HG02970 (cell line): Measurements from ENCODE around the gene PRR33.
"Not testable (repeated sequence)": the region's sequence is repeated elsewhere in the genome, so short reads cannot be mapped to it uniquely, and the experiment has no call there.

Experiments used
- ATAC-seq: cut with Tn5 transposase; IDR thresholded peaks from one replicate; pipeline ENCODE4 v1.9.1; 2021; ENCODE audit warnings: mild to moderate bottlenecking, moderate library complexity, moderate number of reproducible peaks; ENCODE audit not compliant: unreplicated experiment, low FRiP score

Gene PRR33

DNA sequence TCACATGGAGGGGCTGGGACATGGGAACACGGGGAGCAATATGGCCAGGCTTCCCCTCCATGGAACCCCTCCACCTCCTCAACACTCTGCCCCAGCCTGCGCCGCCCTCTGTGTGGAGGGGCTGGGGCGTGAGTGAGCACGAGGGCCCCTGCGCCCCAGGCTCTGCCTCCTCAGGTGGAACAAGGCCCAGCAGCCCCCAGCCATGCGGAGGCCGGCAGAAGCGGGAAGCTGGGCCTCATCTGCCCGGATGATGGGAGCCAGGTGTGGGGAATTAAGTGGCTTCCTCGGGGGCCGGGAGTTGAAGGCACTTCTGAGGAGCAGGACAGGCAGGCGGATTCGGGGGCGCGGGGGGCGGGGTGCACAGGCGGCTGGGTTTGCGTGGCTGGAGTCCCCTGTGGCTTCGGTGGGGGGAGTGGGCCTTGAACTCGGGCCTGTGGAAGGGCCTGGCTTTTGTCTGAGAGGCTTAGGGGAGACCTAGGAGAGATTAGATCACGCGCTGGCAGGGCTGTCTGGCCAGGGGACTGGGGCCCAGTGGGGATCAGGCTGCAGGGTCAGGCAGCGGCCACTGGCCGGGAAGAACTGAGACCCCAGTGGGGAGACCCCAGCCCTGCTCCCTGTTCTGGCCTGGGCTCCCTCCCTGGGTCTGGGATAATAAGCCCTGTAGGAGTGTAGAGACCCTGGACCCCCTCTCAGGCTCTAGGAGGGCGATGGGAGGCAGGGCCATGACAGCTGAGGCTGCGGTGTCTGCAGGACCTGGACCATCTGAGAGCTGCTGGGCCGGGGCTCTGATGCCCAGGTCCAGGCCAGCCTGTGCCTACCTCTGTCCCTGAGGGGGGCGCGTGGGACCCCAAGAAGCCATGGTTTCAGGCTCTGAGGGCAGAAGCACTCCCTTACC, 13.3 kb downstream of the PRR33 start:
- no peak for ATAC-seq

DNA sequence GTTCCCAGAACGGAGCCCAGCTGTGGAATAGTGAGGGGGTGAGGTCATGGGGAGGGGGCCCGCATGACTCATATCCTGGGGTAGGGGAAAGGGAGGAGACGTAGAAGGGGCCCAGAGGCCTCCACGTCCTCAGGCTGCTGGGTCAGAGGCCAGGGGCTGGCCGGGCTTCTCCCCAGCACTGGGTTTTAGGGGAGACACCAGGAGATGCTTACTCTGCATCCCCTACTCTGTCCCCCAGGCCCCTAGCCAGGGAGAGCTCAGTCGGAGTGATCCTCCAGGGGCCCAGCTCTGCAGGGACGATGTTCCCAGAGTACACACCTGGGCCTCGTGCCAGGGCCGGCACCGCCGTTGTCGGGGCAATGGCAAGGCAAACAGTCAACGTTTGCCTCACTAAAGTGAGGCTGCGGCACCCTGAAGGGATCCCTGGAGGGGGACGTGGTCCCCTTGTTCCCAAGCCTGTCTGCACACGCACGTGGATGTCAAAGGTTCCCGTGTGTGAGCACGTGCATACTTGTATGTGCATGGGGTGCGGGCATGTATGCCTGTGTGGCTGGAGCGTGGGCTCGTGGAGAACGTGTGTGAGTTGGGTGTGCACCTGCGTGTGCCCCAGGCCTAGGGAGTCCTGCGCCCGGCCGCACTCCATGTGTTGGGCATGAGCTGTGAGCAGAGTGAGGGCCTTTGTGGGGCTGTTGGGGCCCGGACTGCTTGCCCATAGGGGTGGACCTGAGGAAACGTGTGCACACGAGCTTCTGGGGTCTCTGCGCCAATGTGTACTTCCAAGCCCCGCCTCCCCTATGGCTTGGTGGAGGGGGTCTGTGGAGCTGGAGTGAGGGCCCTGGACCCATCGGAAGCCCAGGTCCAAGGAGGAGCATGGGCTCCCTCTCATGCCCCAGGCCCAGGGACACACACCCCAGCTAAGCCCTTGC, 14.2 kb downstream of the PRR33 start:
- ATAC-seq: no peak

DNA sequence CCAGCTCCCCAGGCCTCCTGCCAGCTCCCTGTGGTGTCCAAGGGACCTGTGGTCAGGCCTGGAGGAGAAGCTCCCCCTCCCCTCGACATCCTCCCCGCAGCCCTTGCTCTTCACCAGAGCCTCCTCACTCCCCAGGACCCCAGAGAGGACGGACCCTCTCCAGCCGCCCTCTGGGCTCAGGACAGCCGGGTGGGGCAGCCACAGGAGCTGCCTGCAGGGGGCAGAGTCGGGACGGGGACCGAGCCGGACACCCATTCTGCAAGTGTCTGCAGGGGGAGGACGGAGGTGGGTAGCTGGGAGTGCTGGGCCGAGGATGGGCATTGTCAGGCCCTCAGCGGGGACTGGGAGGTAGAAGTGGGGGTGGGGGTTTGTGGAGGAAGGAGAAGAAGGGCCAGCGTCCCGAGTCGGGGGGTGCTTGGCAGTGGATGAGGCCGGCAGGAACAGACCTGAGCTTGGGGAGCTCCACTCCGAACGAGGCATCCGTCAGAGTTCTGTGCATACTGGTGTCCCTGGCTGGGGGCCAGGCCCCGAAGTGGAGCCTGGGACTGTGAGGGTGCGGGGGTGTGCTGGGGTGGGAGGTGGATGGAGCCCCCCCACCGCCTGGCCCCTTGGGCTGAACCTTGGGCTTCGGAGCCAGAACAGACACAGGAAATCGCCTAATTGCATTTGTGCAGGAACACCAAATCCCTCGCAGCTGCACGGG, 15.2 kb downstream of the PRR33 start:
- no peak for ATAC-seq

DNA sequence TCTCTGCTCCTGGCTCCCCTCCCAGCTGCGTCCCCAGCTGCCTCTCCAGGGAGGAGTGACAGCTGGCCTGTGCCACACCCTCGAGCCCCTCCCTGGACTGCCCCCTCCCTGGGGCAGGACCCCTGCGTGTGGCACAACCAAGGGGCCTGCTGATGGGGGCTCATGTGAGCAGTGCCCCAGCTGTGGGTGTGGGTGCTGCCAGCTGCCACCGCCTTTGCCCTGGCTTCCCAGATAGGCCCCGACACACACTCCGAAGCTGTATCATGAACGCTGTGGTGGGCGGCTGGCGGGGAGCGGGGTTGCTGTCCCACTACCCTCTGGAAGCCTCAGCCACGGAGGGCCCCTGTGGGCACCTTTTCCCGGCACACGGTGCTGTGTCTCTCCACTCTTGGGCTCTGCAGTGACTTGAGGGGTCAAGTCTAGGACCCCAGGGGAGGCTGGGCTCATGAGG, 15.8 kb downstream of the PRR33 start:
- not testable (repeated sequence) for ATAC-seq

DNA sequence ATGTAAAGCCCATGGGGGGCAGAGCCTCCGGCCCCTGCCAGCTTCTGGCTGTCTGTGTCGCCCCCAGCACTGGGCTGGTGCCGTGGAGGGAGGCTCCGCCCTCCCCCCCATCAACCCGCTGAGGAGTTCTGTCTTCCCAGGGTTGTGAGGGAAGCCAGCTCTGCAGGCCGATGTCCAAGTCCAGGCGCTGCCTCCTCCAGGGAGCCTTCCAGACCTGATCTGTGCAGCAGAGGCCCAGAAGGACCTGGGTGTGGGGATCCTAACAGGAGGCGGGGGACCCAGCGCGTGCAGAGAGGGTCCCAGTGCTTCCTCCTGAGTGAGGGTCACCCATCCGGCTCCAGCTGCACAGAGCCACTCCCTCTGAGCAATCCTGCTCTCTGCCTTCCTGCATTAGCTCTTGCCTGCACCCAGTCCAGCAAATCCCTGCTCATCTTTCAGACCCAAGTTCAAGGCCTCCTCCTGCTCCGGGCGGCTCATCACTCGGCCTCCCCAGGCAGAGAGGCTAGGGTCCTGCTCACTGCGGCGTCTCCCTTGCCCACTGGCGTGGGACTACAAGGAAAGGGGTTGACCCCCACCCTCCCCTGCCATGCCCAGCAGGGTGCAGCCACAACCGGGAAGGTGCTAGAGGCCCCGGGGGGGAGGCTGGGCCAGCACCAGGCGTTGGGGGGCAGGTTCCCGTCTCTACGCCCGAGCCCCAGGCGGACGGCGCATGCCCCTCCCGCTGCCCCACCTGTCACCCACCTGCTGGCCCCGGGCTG, 16.4 kb downstream of the PRR33 start:
- no peak for ATAC-seq

DNA sequence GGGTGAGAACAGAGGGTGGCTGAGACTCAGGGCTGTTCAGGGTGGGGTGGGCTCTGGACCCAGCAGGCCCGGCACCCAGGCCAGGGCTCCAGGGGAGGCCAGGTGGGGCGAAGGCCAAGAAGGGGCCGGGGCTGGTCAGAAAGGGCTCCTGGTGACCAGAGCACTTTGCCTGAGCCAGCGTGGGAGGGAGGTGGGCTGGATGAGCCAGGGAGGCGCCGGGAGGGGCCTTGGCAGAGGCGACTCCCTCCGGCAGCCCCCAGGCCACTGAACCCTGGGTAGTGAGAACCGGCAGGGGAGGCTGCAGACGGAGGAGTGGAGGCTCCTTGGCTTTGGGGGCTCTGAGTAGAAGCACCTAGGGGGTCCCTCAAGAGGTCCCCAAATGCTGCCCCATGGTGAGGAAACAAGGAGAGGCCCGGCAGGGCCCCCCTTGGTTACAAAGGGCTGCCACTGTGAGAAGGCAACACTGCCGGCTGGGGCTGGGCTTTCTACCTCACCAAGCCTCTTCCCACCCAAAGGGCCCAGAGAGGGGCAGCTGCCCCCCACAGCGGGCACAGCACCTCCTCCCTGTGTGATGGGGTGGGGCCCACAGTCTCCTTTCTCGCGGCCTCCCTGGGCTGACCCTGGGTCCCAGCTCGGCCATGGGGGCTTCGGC, 17.1 kb downstream of the PRR33 start:
- ATAC-seq: not testable (repeated sequence)

DNA sequence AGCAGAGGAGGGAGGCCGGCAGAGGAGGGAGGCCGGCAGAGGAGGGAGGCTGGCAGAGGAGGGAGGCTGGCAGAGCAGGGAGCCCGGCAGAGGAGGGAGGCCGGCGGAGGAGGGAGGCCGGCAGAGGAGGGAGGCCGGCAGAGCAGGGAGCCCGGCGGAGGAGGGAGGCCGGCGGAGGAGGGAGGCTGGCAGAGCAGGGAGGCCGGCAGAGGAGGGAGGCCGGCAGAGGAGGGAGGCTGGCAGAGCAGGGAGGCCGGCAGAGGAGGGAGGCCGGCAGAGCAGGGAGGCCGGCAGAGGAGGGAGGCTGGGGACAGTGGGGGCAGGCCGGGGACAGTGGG, 17.9 kb downstream of the PRR33 start:
- ATAC-seq: not testable (repeated sequence)

DNA sequence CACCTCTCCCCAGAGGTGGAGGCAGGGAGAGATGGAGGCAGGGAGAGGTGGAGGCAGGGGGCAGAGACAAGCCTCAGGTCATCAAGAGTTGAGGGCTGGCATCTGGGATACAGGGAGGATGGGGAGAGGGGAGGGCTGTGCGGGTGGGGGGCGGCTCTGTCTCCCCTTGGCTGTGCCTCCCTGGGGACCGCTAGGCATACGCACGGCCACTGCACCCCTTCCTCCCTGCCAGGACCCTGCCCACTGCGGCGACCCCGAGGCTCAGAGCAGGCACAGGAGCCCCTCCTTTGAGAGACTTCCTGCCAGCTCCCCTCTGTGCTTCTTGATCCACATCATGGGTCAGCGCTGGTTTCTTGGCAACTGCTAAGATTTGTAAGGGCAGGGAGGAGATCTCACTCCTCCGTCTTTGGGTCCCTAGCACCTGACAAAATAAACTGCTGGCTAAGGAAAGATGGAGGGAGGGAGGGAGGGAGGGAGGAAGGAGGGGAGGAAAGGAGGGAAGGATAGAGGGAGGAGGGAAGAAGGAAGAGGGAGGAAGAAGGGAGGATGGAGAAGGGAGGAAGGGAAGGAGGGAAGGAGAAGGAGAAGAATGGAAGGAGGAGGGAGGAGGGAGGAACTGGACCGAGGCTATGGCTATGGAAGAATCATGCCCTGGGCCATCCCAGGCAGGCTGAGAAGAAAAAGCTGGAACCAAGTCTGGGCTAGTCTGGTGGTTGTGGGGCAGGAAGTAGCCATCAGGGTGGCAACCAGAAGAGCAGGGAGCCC, 18.5 kb downstream of the PRR33 start:
- no peak for ATAC-seq

DNA sequence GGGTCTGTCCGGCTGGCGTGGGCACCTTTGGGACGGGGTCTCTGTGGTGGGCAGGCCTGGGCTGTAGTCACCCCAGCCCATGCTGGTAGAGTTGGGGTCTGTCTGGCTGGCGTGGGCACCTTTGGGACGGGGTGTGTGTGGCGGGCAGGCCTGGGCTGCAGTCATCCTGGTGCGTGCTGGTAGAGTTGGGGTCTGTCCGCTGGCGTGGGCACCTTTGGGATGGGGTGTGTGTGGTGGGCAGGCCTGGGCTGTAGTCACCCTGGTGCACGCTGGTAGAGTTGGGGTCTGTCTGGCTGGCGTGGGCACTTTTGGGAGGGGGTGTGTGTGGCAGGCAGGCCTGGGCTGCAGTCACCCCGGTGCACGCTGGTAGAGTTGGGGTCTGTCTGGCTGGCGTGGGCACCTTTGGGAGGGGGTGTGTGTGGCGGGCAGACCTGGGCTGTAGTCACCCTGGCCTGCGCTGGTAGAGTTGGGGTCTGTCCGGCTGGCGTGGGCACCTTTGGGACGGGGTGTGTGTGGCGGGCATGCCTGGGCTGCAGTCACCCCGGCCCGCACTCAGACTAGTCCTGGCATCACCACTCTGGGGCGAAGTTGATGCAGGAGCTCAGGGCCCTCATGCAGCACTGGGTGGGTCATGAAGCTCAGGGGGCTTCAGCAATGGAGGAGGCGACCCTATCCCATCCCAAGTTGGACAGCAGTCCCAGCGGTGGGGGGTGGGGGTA, 19.3 kb downstream of the PRR33 start:
- ATAC-seq: no peak

DNA sequence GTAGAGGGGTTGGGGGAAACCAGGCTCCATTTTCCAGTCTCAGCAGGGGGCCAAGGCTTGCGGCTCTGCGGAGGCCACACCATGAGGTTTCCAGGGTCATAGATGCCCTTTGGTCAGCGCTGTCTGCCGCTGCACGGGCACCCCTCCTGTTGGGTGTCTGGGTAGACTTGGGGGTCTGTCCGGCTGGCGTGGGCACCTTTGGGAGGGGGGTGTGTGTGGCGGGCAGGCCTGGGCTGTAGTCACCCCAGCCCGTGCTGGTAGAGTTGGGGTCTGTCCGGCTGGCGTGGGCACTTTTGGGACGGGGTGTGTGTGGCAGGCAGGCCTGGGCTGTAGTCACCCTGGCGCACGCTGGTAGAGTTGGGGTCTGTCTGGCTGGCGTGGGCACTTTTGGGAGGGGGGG, 20.2 kb downstream of the PRR33 start:
- no peak for ATAC-seq

DNA sequence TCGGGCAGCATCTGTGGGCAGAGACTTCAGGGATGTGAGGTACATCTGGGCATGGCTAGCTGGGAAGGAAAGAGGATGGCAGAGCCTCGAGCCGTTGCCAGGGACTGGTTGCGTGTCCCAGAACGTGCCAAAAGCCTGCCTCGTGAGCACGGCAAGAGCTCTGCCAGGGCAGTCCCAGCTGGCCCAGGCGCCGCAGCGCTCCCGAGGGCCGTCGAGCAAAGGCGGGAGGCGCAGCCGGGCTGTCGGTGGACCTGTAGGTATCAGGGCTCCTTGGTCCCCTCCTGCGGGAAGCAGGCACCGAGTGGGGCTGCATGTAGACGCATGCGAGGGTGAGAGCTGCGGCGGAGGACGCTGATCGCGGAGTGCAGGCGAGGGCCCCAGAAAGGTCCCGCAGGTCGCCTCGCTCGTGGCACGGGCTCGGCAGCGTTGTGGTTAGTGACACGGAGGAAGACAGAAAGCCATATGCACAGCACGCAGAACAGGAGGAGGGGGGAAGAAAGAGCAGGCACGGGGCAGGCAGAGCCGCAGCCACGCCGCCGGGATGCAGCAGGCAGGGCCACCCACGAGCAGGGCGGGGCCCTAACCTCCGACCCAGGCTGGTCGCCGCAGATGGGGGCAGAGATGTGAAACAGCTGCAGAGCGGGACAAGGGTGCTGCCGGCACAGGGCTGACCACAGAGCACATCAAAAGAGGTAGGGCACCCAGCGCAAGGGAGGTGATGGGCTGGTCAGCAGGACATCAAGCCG, 20.8 kb downstream of the PRR33 start:
- ATAC-seq: no peak

DNA sequence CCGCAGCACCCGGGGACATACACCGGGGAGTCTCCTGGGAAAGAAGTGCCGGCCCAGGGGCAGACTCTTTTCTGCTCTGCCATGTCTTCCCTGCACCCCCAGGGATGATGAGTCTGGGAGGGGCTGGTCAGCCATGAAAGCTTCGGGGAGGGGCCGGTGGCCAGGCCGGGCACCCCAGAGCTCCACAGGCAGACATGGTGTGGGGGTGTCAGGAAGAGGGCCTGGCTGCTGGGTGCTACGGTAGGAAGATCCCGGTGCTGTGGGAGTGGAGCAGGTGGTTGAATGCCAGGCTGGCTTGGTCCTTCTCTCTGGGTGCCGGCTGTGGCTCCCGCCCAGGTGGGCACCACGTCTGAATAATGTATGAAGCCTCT, 21.4 kb downstream of the PRR33 start:
- ATAC-seq: no peak

DNA sequence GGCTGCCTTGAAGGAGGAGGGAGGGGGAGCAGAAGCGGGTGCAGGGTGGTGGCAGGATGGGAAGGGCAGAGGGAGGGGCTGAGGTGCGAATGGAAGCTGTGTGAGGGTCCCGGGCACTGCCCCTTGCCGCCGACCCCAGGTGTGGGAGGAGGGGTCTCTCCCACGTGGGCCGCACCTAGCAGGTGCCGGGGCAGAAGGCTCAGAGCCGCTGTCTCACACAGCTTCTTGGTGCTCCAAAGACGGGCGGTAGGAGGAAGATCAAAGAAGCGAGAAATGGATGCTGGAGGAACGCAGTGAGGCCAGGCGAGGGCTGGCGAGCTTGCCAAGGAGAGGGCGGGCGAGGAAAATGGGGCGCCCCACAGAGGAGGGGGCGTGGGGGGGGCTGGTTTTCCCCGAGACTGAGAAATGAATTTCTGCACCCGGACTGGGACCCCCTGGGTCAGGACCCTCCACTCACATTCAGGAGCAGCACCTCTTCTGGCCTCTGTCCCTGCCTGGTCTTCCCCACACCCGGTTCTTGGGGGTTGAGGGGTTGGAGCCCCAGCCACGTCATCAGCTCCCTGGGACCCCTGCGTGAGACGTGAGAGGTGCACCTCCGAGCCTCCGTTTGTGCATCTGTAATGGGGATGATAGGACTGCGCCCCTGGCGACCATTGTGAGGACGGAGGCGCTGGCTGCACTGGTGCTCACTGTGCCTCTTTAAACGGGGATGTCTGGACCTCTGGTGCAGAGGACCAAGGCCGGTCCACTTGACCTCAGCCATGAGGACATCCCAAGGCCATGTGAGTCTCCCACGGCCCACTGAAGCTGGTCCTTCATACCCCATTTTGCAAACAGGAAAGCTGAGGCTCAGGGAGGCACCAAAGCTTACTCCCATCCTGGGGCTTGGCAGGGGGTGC, 22.0 kb downstream of the PRR33 start:
- ATAC-seq: no peak

DNA sequence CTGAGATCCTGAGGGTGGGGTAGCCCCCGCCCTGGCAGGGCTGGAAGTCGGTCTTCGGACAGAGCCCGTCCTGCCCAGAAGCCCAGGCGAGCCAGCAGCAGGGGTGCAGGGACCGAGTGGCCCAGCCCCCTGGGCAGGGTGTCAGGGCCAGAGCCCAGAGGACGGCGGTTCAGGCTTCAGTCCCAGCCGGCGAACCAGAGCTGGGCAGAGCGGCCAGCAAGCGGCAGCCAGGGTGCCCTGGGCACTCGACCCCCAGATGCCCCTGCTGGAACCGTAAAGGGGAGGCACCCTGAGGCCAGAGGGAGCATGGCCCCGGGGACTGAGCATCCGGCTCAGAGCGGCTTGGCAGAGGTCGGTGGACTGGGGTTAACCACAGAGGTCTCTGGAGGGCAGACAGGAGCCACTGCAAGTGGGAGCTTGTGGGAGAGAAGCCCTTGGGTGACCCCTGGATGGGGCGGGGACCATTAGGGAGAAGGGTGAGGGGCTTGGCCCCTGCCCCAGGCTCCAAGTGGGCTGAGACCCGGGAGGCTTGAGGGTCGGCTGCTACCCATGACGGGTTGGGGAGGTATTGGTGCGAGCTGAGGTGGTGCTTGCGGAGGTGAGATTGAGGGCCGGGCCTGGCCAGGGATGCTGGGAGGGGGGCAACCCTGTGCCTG, 22.9 kb downstream of the PRR33 start:
- no peak for ATAC-seq

DNA sequence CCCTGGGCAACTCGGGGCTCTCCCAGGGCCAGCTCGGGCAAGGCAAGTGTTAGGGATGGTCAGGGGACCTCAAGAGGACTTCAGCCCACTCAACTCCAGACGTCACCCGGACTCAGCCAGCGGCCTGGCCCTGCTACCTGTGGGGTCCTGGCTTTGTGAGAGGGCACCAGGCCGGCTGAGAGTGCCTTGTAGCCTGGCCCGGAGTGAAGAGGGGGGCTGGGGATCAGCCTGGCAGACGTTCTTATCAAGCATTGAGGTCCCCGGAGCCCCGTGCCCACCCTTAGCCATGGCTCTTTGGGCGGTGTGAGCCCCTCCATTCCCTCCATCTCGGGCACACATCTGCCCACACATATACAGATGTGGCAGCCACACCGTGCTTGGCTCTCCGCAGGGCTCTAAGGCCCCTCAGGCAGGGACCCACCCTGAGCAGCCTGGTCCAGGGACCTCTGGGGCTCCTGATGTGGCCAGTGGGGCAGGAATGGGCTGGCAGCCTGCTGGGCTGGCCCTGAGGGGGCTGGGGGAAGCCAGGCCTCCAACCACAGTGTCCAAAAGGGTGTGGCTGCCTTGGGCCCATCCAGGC, 23.5 kb downstream of the PRR33 start:
- ATAC-seq: no peak

DNA sequence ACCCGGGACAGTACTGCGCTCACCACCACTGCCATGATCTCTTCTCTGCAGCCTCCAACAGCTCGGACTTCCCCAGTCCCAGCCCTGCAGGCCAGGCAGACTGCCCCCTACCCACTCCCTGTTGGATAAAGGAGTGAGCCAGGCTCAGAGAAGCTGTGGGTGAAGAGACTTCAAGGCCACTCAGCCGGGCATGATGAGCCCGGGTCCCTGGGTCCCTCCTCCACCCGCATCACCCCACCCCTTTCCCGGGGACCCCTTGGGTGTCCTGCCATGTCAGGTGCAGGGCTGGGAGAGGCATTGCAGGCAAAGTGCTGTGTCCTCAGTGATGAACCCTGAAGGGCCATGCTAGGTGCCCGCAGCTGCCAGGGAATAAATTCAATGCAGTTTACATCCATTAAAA, 24.3 kb downstream of the PRR33 start:
- no peak for ATAC-seq
